Activated gamma-delta T cell (primary cell): ENCODE measurements around the gene GAS7.

Experiments
- DNase-seq: peaks from one replicate; lab custom pipeline; 2025; lab: John Stamatoyannopoulos, UW

The GAS7 gene

GRCh38 chr17:10135539-10136257 lies 62.7 kb downstream of the GAS7 start:
- no peak for DNase-seq

GRCh38 chr17:10130677-10131076 lies 67.7 kb downstream of the GAS7 start:
- no peak for DNase-seq

GRCh38 chr17:10130263-10130662 lies 68.1 kb downstream of the GAS7 start:
- no peak for DNase-seq

- DNase-seq, result no peak
These were observed 70.5 kb downstream of the GAS7 start for GRCh38 chr17:10127819-10128425.

GRCh38 chr17:10126616-10127501 lies 71.5 kb downstream of the GAS7 start:
- DNase-seq, result no peak

- DNase-seq, result no peak
These were observed 72.2 kb downstream of the GAS7 start for GRCh38 chr17:10126276-10126615.

GRCh38 chr17:10125531-10126275 lies 72.7 kb downstream of the GAS7 start:
- DNase-seq, result no peak

- no peak for DNase-seq
These were observed 75.3 kb downstream of the GAS7 start for GRCh38 chr17:10123093-10123492.

GRCh38 chr17:10121971-10122707 lies 76.3 kb downstream of the GAS7 start:
- DNase-seq, result peak; percentile 13

GRCh38 chr17:10120749-10121148 lies 77.7 kb downstream of the GAS7 start:
- DNase-seq, result peak; percentile 14

- DNase-seq, result no peak
These were observed 78.3 kb downstream of the GAS7 start for GRCh38 chr17:10120109-10120485.

GRCh38 chr17:10119203-10120108 lies 79.0 kb downstream of the GAS7 start:
- no peak for DNase-seq

GRCh38 chr17:10118788-10119130 lies 79.6 kb downstream of the GAS7 start:
- DNase-seq, result no peak

GRCh38 chr17:10117581-10118001 lies 80.8 kb downstream of the GAS7 start:
- peak; percentile 16 for DNase-seq

- no peak for DNase-seq
These were observed 81.5 kb downstream of the GAS7 start for GRCh38 chr17:10116753-10117420.

- no peak for DNase-seq
These were observed 82.1 kb downstream of the GAS7 start for GRCh38 chr17:10116267-10116666.

GRCh38 chr17:10115536-10115932 lies 82.9 kb downstream of the GAS7 start:
- DNase-seq, result no peak

- peak; percentile 71 for DNase-seq
These were observed 83.4 kb downstream of the GAS7 start for GRCh38 chr17:10114931-10115535.

- DNase-seq, result no peak
These were observed 85.4 kb downstream of the GAS7 start for GRCh38 chr17:10112962-10113361.
